ENCODE data around the gene SLC22A13. TPM values are rescaled to one million over a fixed set of nuclear protein-coding genes. Genes with fewer than 3 reads are reported as not detected.
A peak's percentile ranks its signal among the peaks of the same experiment; 100 is the strongest.

SLC22A13 gene
- total and polyA plus RNA-seq, 9 of the 15 experiments (the other 6 are each of a cell fraction or from before 2014, with no cell fraction given) = 0.09 to 0.49 (median 0.17) TPM; not detected in 3

DNA sequence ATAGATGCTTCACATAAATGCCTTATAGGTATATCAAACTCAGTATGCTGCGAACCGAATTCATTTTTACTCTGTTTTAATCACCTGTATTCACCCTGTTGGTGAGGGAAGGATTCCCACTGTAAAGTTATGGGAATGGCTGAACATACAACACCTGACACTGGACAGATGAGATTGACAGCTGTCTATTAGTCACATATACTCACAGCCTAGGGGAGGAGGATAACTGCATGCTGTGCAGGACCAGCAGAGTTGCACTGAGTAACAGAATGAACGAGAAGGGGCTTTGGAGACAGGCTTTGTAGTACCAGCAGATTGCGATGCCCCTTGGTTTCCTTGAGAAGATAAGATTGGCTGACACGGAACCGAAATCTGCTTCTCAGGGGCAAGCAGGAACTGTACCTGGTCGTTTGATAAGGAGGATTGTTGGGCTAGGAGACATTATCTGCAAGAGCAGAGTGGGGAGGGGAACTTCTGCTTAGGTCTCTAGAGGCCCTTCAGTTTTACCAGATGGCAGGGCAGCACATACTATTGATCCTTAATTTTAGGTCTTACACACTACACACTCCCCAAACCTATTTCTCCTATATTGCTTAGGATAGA, 43.5 kb upstream of the SLC22A13 start (continued):
- no peak for TF ChIP-seq NFATC3 (IDR thresholded peaks at IDR 0.05)
- TF ChIP-seq HNRNPLL (IDR thresholded peaks at IDR 0.05; ENCODE audit: low read depth, low read length, poor library complexity, severe bottlenecking) = no peak
- no peak for TF ChIP-seq ZNF551 (CRISPR knock-in tag; IDR thresholded peaks at IDR 0.05)
- TF ChIP-seq ARID2 (IDR thresholded peaks at IDR 0.05) = no peak
- no peak for TF ChIP-seq NEUROD1 (IDR thresholded peaks at IDR 0.05; ENCODE audit: borderline replicate concordance, low read depth, low read length, partially characterized antibody)
- TF ChIP-seq, protein P1, sequence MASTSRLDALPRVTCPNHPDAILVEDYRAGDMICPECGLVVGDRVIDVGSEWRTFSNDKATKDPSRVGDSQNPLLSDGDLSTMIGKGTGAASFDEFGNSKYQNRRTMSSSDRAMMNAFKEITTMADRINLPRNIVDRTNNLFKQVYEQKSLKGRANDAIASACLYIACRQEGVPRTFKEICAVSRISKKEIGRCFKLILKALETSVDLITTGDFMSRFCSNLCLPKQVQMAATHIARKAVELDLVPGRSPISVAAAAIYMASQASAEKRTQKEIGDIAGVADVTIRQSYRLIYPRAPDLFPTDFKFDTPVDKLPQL (IDR thresholded peaks at IDR 0.05; ENCODE audit: extremely low read depth, insufficient read length) = no peak
- TF ChIP-seq TARDBP (IDR thresholded peaks at IDR 0.05) = no peak
- TF ChIP-seq, protein P2, sequence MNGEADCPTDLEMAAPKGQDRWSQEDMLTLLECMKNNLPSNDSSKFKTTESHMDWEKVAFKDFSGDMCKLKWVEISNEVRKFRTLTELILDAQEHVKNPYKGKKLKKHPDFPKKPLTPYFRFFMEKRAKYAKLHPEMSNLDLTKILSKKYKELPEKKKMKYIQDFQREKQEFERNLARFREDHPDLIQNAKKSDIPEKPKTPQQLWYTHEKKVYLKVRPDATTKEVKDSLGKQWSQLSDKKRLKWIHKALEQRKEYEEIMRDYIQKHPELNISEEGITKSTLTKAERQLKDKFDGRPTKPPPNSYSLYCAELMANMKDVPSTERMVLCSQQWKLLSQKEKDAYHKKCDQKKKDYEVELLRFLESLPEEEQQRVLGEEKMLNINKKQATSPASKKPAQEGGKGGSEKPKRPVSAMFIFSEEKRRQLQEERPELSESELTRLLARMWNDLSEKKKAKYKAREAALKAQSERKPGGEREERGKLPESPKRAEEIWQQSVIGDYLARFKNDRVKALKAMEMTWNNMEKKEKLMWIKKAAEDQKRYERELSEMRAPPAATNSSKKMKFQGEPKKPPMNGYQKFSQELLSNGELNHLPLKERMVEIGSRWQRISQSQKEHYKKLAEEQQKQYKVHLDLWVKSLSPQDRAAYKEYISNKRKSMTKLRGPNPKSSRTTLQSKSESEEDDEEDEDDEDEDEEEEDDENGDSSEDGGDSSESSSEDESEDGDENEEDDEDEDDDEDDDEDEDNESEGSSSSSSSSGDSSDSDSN (IDR thresholded peaks at IDR 0.05; ENCODE audit: borderline replicate concordance in 1 of 2, low read depth in 2 of 2, low read length in 2 of 2) = 0 out of 4 replicates have a peak, but pooled peaks of 1 of the 2 experiments have one; percentile 22
- TF ChIP-seq TEAD4 (IDR thresholded peaks at IDR 0.05; ENCODE audit: low read length) = peak; percentile 89
- TF ChIP-seq TEAD4 (CRISPR knock-in tag; IDR thresholded peaks at IDR 0.05; ENCODE audit: borderline replicate concordance) = no peak
- TF ChIP-seq ZNF507 (tag; conservative IDR thresholded peaks at IDR 0.05) = no peak
- no peak for TF ChIP-seq NR2F6 (CRISPR knock-in tag; IDR thresholded peaks at IDR 0.05)
- TF ChIP-seq, protein P3, sequence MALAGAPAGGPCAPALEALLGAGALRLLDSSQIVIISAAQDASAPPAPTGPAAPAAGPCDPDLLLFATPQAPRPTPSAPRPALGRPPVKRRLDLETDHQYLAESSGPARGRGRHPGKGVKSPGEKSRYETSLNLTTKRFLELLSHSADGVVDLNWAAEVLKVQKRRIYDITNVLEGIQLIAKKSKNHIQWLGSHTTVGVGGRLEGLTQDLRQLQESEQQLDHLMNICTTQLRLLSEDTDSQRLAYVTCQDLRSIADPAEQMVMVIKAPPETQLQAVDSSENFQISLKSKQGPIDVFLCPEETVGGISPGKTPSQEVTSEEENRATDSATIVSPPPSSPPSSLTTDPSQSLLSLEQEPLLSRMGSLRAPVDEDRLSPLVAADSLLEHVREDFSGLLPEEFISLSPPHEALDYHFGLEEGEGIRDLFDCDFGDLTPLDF (CRISPR knock-in tag; IDR thresholded peaks at IDR 0.05) = no peak
- TF ChIP-seq, protein P4, sequence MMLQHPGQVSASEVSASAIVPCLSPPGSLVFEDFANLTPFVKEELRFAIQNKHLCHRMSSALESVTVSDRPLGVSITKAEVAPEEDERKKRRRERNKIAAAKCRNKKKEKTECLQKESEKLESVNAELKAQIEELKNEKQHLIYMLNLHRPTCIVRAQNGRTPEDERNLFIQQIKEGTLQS (IDR thresholded peaks at IDR 0.05) = no peak
- TF ChIP-seq, protein P4 (CRISPR knock-in tag; conservative IDR thresholded peaks at IDR 0.05) = no peak
- no peak for TF ChIP-seq POLR2B (IDR thresholded peaks at IDR 0.05; ENCODE audit: low read depth, partially characterized antibody)
- TF ChIP-seq, protein P5, sequence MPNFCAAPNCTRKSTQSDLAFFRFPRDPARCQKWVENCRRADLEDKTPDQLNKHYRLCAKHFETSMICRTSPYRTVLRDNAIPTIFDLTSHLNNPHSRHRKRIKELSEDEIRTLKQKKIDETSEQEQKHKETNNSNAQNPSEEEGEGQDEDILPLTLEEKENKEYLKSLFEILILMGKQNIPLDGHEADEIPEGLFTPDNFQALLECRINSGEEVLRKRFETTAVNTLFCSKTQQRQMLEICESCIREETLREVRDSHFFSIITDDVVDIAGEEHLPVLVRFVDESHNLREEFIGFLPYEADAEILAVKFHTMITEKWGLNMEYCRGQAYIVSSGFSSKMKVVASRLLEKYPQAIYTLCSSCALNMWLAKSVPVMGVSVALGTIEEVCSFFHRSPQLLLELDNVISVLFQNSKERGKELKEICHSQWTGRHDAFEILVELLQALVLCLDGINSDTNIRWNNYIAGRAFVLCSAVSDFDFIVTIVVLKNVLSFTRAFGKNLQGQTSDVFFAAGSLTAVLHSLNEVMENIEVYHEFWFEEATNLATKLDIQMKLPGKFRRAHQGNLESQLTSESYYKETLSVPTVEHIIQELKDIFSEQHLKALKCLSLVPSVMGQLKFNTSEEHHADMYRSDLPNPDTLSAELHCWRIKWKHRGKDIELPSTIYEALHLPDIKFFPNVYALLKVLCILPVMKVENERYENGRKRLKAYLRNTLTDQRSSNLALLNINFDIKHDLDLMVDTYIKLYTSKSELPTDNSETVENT (CRISPR knock-in tag; IDR thresholded peaks at IDR 0.05) = no peak

Measured in K562 (cell line).